OCI-LY3 (cell line): Measurements from ENCODE around the gene OR1I1.

Experiments used
- H2AFZ ChIP-seq: fragments of 200-600, 300-600 bp; shearing (Covaris generic); 2 replicates; pipeline ENCODE4 v1.6.0; 2014; ENCODE audit warnings: antibody characterized with exemption, low read depth, low read length
- H3K27ac ChIP-seq: fragments of 200-600, 300-600 bp; sonication (generic); 2 replicates; pipeline ENCODE4 v1.5.1; 2014; ENCODE audit warnings: mild to moderate bottlenecking, low read length, moderate library complexity, mixed read lengths
- H3K27me3 ChIP-seq: fragments of 200-600, 300-600 bp; sonication (generic); 2 replicates; pipeline ENCODE4 v1.6.1; 2014; ENCODE audit warnings: low read depth, low read length, mixed read lengths
- H3K36me3 ChIP-seq: fragments of 200-600, 300-600 bp; sonication (generic); replicated peaks from 2 replicates; pipeline ENCODE3; 2014; ENCODE audit warnings: low read depth, low read length, mixed read lengths
- H3K4me1 ChIP-seq: fragments of 300-600, 200-600 bp; sonication (generic); 2 replicates; pipeline ENCODE4 v1.6.1; 2014; ENCODE audit warnings: low read length, mixed read lengths
- H3K4me2 ChIP-seq: fragments of 200-600, 300-600 bp; sonication (generic); 2 replicates; pipeline ENCODE4 v1.6.1; 2014; ENCODE audit warnings: low read length, mixed read lengths
- H3K4me3 ChIP-seq: fragments of 300-600, 200-600 bp; sonication (generic); 2 replicates; pipeline ENCODE4 v1.5.1; 2014; ENCODE audit warnings: antibody characterized with exemption, mild to moderate bottlenecking, low read length, moderate library complexity
- H3K79me2 ChIP-seq: fragments of 300-600, 200-600 bp; shearing (Covaris generic); 2 replicates; pipeline ENCODE4 v1.6.1; 2014; ENCODE audit warnings: mild to moderate bottlenecking, low read length, mixed read lengths
- H3K9ac ChIP-seq: fragments of 300-600, 200-600 bp; shearing (Covaris generic); 2 replicates; pipeline ENCODE4 v1.6.0; 2014; ENCODE audit warnings: mild to moderate bottlenecking, low read length, moderate library complexity
- H3K9me3 ChIP-seq: fragments of 200-600, 300-600 bp; shearing (Covaris generic); 2 replicates; pipeline ENCODE4 v1.6.1; 2014; ENCODE audit warnings: low read length, mixed read lengths; ENCODE audit not compliant: insufficient read depth
- H4K20me1 ChIP-seq: fragments of 200-600, 300-600 bp; sonication (generic); 2 replicates; pipeline ENCODE4 v1.6.1; 2016; ENCODE audit warnings: low read length, mixed read lengths; ENCODE audit not compliant: insufficient read depth
- CTCF ChIP-seq: fragments of 200-600, 300-600 bp; sonication (generic); IDR thresholded peaks from 2 replicates; pipeline ENCODE4 v1.5.1; 2014; ENCODE audit warnings: antibody characterized with exemption, low read length, low read depth
- EZH2phosphoT487 ChIP-seq: fragments of 200-600 bp; shearing (Covaris generic); IDR thresholded peaks from 2 replicates; pipeline ENCODE4 v1.6.1; 2018; ENCODE audit warnings: antibody characterized with exemption, mixed run types, low read depth

OR1I1 gene

GRCh38 chr19:15112385-15112784 is 30.4 kb downstream of the OR1I1 start:
- Histone ChIP-seq H3K4me1 (no peaks in the 10 kb centered on the region), H4K20me1 (no peaks in the 10 kb centered on the region), H3K9ac (no peak overlapping the region), H3K4me2 (no peak overlapping the region), H2AFZ (no peak overlapping the region), H3K4me3 (no peak overlapping the region), H3K27ac (no peak overlapping the region), H3K9me3 (no peaks in the 10 kb centered on the region), H3K36me3 (peaks cover 21% of the 10 kb centered on the region), H3K27me3 (no peaks in the 10 kb centered on the region), H3K79me2 (no peaks in the 10 kb centered on the region)
- TF ChIP-seq CTCF (peak; percentile 24), EZH2phosphoT487 (no peak)

- H3K79me2 ChIP-seq = no peaks in the 10 kb centered on the region
- H3K36me3 ChIP-seq = peaks cover 31% of the 10 kb centered on the region
- H3K27me3 ChIP-seq = no peaks in the 10 kb centered on the region
- H3K27ac ChIP-seq = no peak overlapping the region
- H3K4me2 ChIP-seq = no peak overlapping the region
- no peaks in the 10 kb centered on the region for H3K4me1 ChIP-seq
- no peak for TF ChIP-seq CTCF
- no peak for TF ChIP-seq EZH2phosphoT487
- no peaks in the 10 kb centered on the region for H4K20me1 ChIP-seq
- no peaks in the 10 kb centered on the region for H3K9me3 ChIP-seq
- H3K9ac ChIP-seq = no peak overlapping the region
- no peak overlapping the region for H2AFZ ChIP-seq
- H3K4me3 ChIP-seq = no peak overlapping the region
Measured at GRCh38 chr19:15113245-15114152, 31.5 kb downstream of the OR1I1 start.

- Histone ChIP-seq H3K79me2 (no peaks in the 10 kb centered on the region), H3K9ac (no peak overlapping the region), H2AFZ (no peak overlapping the region), H3K4me1 (no peaks in the 10 kb centered on the region), H3K27ac (no peak overlapping the region), H3K36me3 (peaks cover 37% of the 10 kb centered on the region), H3K9me3 (no peaks in the 10 kb centered on the region), H3K4me3 (no peak overlapping the region), H3K27me3 (no peaks in the 10 kb centered on the region), H4K20me1 (no peaks in the 10 kb centered on the region), H3K4me2 (no peak overlapping the region)
- TF ChIP-seq CTCF = no peak
- no peak for TF ChIP-seq EZH2phosphoT487
Measured at GRCh38 chr19:15114153-15114540, 32.1 kb downstream of the OR1I1 start.

GRCh38 chr19:15115080-15115479 is 33.1 kb downstream of the OR1I1 start:
- Histone ChIP-seq H2AFZ (no peak overlapping the region), H3K4me3 (no peak overlapping the region), H3K9ac (no peak overlapping the region), H3K9me3 (no peaks in the 10 kb centered on the region), H3K27me3 (no peaks in the 10 kb centered on the region), H4K20me1 (no peaks in the 10 kb centered on the region), H3K36me3 (peaks cover 44% of the 10 kb centered on the region), H3K27ac (no peak overlapping the region), H3K4me2 (no peak overlapping the region), H3K79me2 (no peaks in the 10 kb centered on the region), H3K4me1 (no peaks in the 10 kb centered on the region)
- TF ChIP-seq EZH2phosphoT487 (no peak), CTCF (no peak)
